ENCODE measurements around the gene CR1L. TPM values are rescaled to one million over a fixed set of nuclear protein-coding genes. Genes with fewer than 3 reads are reported as not detected.

CR1L gene
- total RNA-seq, 2 donors from 2014 or later: not detected

GRCh38 chr1:207740207-207740606, 95.3 kb downstream of the CR1L start:
- Histone ChIP-seq H3K9me3 (no peaks in the 10 kb centered on the region), H3K4me3 (no peak overlapping the region), H3K36me3 (no peaks in the 10 kb centered on the region), H3K4me1 (no peaks in the 10 kb centered on the region), H3K27me3 (no peaks in the 10 kb centered on the region), H3K9ac (ENCODE audit: low read depth in 2 of 2, low read length in 2 of 2) (no peak overlapping the region), H3K27ac (no peak overlapping the region)
- no peak for DNase-seq
- intact Hi-C loops (cut with DNase I): no loop called here
- TF ChIP-seq CTCF (IDR thresholded peaks at IDR 0.05): no peak

GRCh38 chr1:207742850-207743555, 98.1 kb downstream of the CR1L start:
- H3K27ac ChIP-seq: no peak overlapping the region
- intact Hi-C loops (cut with DNase I): no loop called here
- H3K36me3 ChIP-seq: no peaks in the 10 kb centered on the region
- H3K9ac ChIP-seq (ENCODE audit: low read depth in 2 of 2, low read length in 2 of 2): no peak overlapping the region
- TF ChIP-seq CTCF (IDR thresholded peaks at IDR 0.05): no peak
- H3K27me3 ChIP-seq: no peaks in the 10 kb centered on the region
- H3K4me3 ChIP-seq: no peak overlapping the region
- no peaks in the 10 kb centered on the region for H3K4me1 ChIP-seq
- H3K9me3 ChIP-seq: no peaks in the 10 kb centered on the region
- no peak for DNase-seq

GRCh38 chr1:207744000-207744534, 99.1 kb downstream of the CR1L start:
- TF ChIP-seq CTCF (IDR thresholded peaks at IDR 0.05): no peak
- H3K27ac ChIP-seq: no peak overlapping the region
- H3K36me3 ChIP-seq: no peaks in the 10 kb centered on the region
- no peaks in the 10 kb centered on the region for H3K27me3 ChIP-seq
- H3K9ac ChIP-seq (ENCODE audit: low read depth in 2 of 2, low read length in 2 of 2): no peak overlapping the region
- DNase-seq: no peak
- H3K4me1 ChIP-seq: no peaks in the 10 kb centered on the region
- intact Hi-C loops (cut with DNase I): no loop called here
- no peak overlapping the region for H3K4me3 ChIP-seq
- H3K9me3 ChIP-seq: no peaks in the 10 kb centered on the region

GRCh38 chr1:207745285-207745684, 100.4 kb downstream of the CR1L start:
- no peaks in the 10 kb centered on the region for H3K4me1 ChIP-seq
- H3K4me3 ChIP-seq: no peak overlapping the region
- no peak for DNase-seq
- H3K9ac ChIP-seq (ENCODE audit: low read depth in 2 of 2, low read length in 2 of 2): no peak overlapping the region
- no peak overlapping the region for H3K27ac ChIP-seq
- H3K27me3 ChIP-seq: no peaks in the 10 kb centered on the region
- no peak for TF ChIP-seq CTCF (IDR thresholded peaks at IDR 0.05)
- no peaks in the 10 kb centered on the region for H3K9me3 ChIP-seq
- no peaks in the 10 kb centered on the region for H3K36me3 ChIP-seq
- intact Hi-C loops (cut with DNase I): no loop called here

GRCh38 chr1:207745839-207746767, 101.2 kb downstream of the CR1L start:
- no peak for TF ChIP-seq CTCF (IDR thresholded peaks at IDR 0.05)
- no peak for DNase-seq
- Histone ChIP-seq H3K27ac (no peak overlapping the region), H3K4me1 (no peaks in the 10 kb centered on the region), H3K9me3 (no peaks in the 10 kb centered on the region), H3K36me3 (no peaks in the 10 kb centered on the region), H3K9ac (ENCODE audit: low read depth in 2 of 2, low read length in 2 of 2) (no peak overlapping the region), H3K27me3 (no peaks in the 10 kb centered on the region), H3K4me3 (no peak overlapping the region)
- intact Hi-C loops (cut with DNase I): no loop called here

Data from colonic mucosa (tissue), 4 donors.